ENCODE measurements around the gene CFAP58. TPM values are rescaled to one million over a fixed set of nuclear protein-coding genes. Genes with fewer than 3 reads are reported as not detected.

CFAP58 gene
- total RNA-seq, 1 experiment from 2014 or later: 0.63 TPM

GRCh38 chr10:104324221-104324686, 29.4 kb upstream of the CFAP58 start:
- no peak overlapping the region for H3K4me3 Mint-ChIP-seq
- WGBS (ENCODE audit: extremely low coverage, insufficient read length, low lambda C conversion rate): no CpG with 5 or more reads among the region's 9 CpGs

More at GRCh38 chr10:104324221-104324686, 29.4 kb upstream of the CFAP58 start:
- Histone ChIP-seq H3K27me3 (ENCODE audit: insufficient read depth, low read length) (no peaks in the 10 kb centered on the region), H3K14ac (ENCODE audit: insufficient read depth, low read length) (no peak overlapping the region), H3K4ac (ENCODE audit: low read depth, low read length) (no peak overlapping the region), H3K27ac (ENCODE audit: insufficient read length, low read depth, low read length) (no peak overlapping the region), H3K56ac (ENCODE audit: insufficient read length, low read depth, low read length) (no peak overlapping the region), H3K79me2 (ENCODE audit: insufficient read depth, low read length) (peaks cover 20% of the 10 kb centered on the region; the same call in 1 of the 2 replicates), H4K91ac (ENCODE audit: insufficient read length, low read depth, low read length) (no peak overlapping the region), H3K23me2 (ENCODE audit: insufficient read length, low read depth, low read length, poor library complexity, severe bottlenecking) (peaks cover 4% of the 10 kb centered on the region), H3K18ac (ENCODE audit: insufficient read length, low read depth, low read length) (no peak overlapping the region), H2AFZ (ENCODE audit: low read length) (no peak overlapping the region), H3K4me1 (ENCODE audit: insufficient read depth, low read length) (peaks cover 23% of the 10 kb centered on the region), H3K4me2 (ENCODE audit: insufficient read depth, insufficient read length, low read length) (no peak overlapping the region), H2BK120ac (ENCODE audit: low read depth, low read length, poor library complexity, severe bottlenecking) (no peak overlapping the region), H2BK20ac (ENCODE audit: low read depth, low read length, poor library complexity, severe bottlenecking) (no peak overlapping the region), H2BK12ac (ENCODE audit: insufficient read length, low read depth, low read length) (no peak overlapping the region), H3K23ac (ENCODE audit: insufficient read length, low read depth, low read length) (no peak overlapping the region), H3K9ac (ENCODE audit: extremely low read depth, insufficient read length, low read length) (no peak overlapping the region), H3T11ph (ENCODE audit: low read length) (no peak overlapping the region), H3K79me1 (ENCODE audit: insufficient read depth, low read depth, low read length, poor library complexity, severe bottlenecking) (no peaks in the 10 kb centered on the region), H2AK5ac (ENCODE audit: insufficient read length, low read length) (no peak overlapping the region), H4K20me1 (ENCODE audit: control insufficient read depth, insufficient read depth, insufficient read length) (no peaks in the 10 kb centered on the region), H2BK5ac (ENCODE audit: insufficient read length, low read length) (no peak overlapping the region), H4K5ac (ENCODE audit: insufficient read length, low read depth, low read length) (no peak overlapping the region), H3K9me3 (ENCODE audit: control insufficient read depth, low read depth, low read length) (no peaks in the 10 kb centered on the region), H2BK15ac (ENCODE audit: low read depth, low read length) (no peak overlapping the region), H4K8ac (replicated peaks; ENCODE audit: insufficient read length, low read depth, low read length) (no peak overlapping the region)
- Mint-ChIP-seq H3K27ac (peak overlapping the region in 1 of 3 experiments; percentile 95; a peak in 4 of 7 replicates), H3K27me3 (ENCODE audit: low read depth) (no peaks in the 10 kb centered on the region), H3K9me3 (no peaks in the 10 kb centered on the region), H3K36me3 (ENCODE audit: insufficient read depth in 1 of 3, low read depth in 3 of 3) (peaks cover 14 to 23% (median 22%) of the 10 kb centered on the region in 3 experiments), H3K4me1 (peaks cover 81 to 83% of the 10 kb centered on the region in 2 experiments)
- DNase-seq: no peak
- TF ChIP-seq CTCF (conservative IDR thresholded peaks at IDR 0.05): no peak
